Common myeloid progenitor, CD34-positive (primary cell): ENCODE results near the gene TUT1.

Experiments
- CTCF ChIA-PET: fragments of 350-600 bp; sonication (Branson Sonifier 250); formaldehyde crosslinking; loops from one replicate; lab custom pipeline; 2021; ENCODE audit warnings: antibody characterized with exemption; lab: Charles Lee
- POLR2A ChIA-PET: fragments of 350-600 bp; sonication (Branson Sonifier 250); formaldehyde crosslinking; loops from one replicate; lab custom pipeline; 2021; ENCODE audit warnings: antibody characterized with exemption; lab: Charles Lee
- DNase-seq, 3 donors: peaks; one replicate each; pipeline versions ENCODE4 v3.0.0 to v3.0.0-alpha.2; 2013
- H3K27ac ChIP-seq, 2 experiments: 1 replicate in 1 of 2; 2 replicates in 1 of 2; pipeline ENCODE4 v1.7.0; 2013; ENCODE audit warnings: inconsistent platforms in 2 of 2, low read length in 2 of 2, mild to moderate bottlenecking in 2 of 2, low read depth in 1 of 2, moderate library complexity in 1 of 2; ENCODE audit not compliant: severe bottlenecking in 2 of 2, insufficient read depth in 1 of 2, poor library complexity in 1 of 2
- H3K27me3 ChIP-seq, 5 experiments: replicated peaks in 2 of 5; 1 replicate in 3 of 5; 2 replicates in 2 of 5; pipeline versions ENCODE4 v1.6.1 to v1.7.0; 2013; ENCODE audit warnings: low read length in 4 of 5, mild to moderate bottlenecking in 2 of 5, moderate library complexity in 2 of 5, inconsistent platforms in 1 of 5; ENCODE audit not compliant: insufficient read depth in 5 of 5, control insufficient read depth in 4 of 5
- H3K36me3 ChIP-seq, 4 experiments: 1 replicate in 2 of 4; 2 replicates in 2 of 4; pipeline versions ENCODE4 v1.6.1 to v1.7.0; 2013; ENCODE audit warnings: low read length in 3 of 4, control low read depth in 1 of 4, mild to moderate bottlenecking in 1 of 4; ENCODE audit not compliant: control insufficient read depth in 4 of 4, insufficient read depth in 4 of 4
- H3K4me1 ChIP-seq, 4 experiments: 1 replicate in 3 of 4; 2 replicates in 1 of 4; pipeline versions ENCODE4 v1.6.1 to v1.7.1; 2013; ENCODE audit warnings: low read length in 3 of 4, mild to moderate bottlenecking in 3 of 4, control low read depth in 1 of 4, inconsistent platforms in 1 of 4, moderate library complexity in 1 of 4; ENCODE audit not compliant: control insufficient read depth in 4 of 4, insufficient read depth in 4 of 4; ENCODE audit errors: control extremely low read depth in 1 of 4
- H3K4me3 ChIP-seq, 7 experiments: 1 replicate in 4 of 7; 2 replicates in 3 of 7; pipeline versions ENCODE4 v1.5.1 to v1.7.0; 2013; ENCODE audit warnings: mild to moderate bottlenecking in 7 of 7, low read length in 6 of 7, moderate library complexity in 6 of 7, inconsistent platforms in 2 of 7, low read depth in 2 of 7, control low read depth in 1 of 7; ENCODE audit not compliant: insufficient read depth in 4 of 7, control insufficient read depth in 1 of 7; ENCODE audit errors: extremely low read depth in 1 of 7
- H3K9me3 ChIP-seq, 5 experiments: 1 replicate in 4 of 5; 2 replicates in 1 of 5; pipeline versions ENCODE4 v1.6.1 to v1.7.1; 2013; ENCODE audit warnings: low read length in 4 of 5, mild to moderate bottlenecking in 2 of 5, inconsistent platforms in 1 of 5, low read depth in 1 of 5, moderate library complexity in 1 of 5; ENCODE audit not compliant: control insufficient read depth in 4 of 5, insufficient read depth in 2 of 5; ENCODE audit errors: control extremely low read depth in 1 of 5
- WGBS: methylation state at CpG from one replicate; pipeline ENCODE4 v1.1.5; 2013; ENCODE audit not compliant: insufficient coverage; 5-methylcytosine and 5-hydroxymethylcytosine counted together

Gene TUT1

GRCh38 chr11:62544581-62545436 lies 46.5 kb downstream of the TUT1 start:
- ChIA-PET POLR2A (interaction anchor here (1.6 to 2.5 kb wide), 3 partner anchors 10 to 16 kb away, joined by 4 to 10 read pairs (median 4); no protein-coding TSS in a partner anchor), CTCF (interaction anchor here (0.8 to 13.6 kb wide), 8 partner anchors 14 to 150 kb away, joined by 3 to 283 read pairs (median 10); no protein-coding TSS in a partner anchor)
- Histone ChIP-seq H3K4me1 (peaks cover 6 to 77% (median 72%) of the 10 kb centered on the region in 4 experiments), H3K4me3 (peak overlapping the region; percentile 78 to 97 (median 84)), H3K36me3 (peaks cover 0 to 12% (median 0%) of the 10 kb centered on the region in 4 experiments), H3K27me3 (peaks cover 0 to 5% (median 0%) of the 10 kb centered on the region in 5 experiments), H3K9me3 (no peaks in the 10 kb centered on the region), H3K27ac (peak overlapping the region; percentile 81 to 88)
- 6% methylated on average over 27 of the region's 32 CpGs for WGBS
- DNase-seq, result no peak

- Histone ChIP-seq H3K4me3 (peak overlapping the region in 4 of 7 experiments; percentile 81 to 97 (median 88)), H3K27me3 (peaks cover 0 to 4% (median 0%) of the 10 kb centered on the region in 5 experiments), H3K36me3 (peaks cover 0 to 12% (median 0%) of the 10 kb centered on the region in 4 experiments), H3K4me1 (peaks cover 8 to 82% (median 79%) of the 10 kb centered on the region in 4 experiments), H3K9me3 (no peaks in the 10 kb centered on the region), H3K27ac (peak overlapping the region in 1 of 2 experiments; percentile 88)
- 94% methylated on average over 15 of the region's 22 CpGs for WGBS
- POLR2A ChIA-PET, result interaction anchor here (0.5 to 2.5 kb wide), 4 partner anchors 8 to 123 kb away, joined by 3 to 10 read pairs (median 4); no protein-coding TSS in a partner anchor
- CTCF ChIA-PET, result interaction anchor here (0.9 to 13.6 kb wide), 17 partner anchors 14 to 151 kb away, joined by 3 to 283 read pairs (median 7); no protein-coding TSS in a partner anchor
- DNase-seq, result no peak
Observed at GRCh38 chr11:62543680-62544444, 47.5 kb downstream of the TUT1 start.

- CTCF ChIA-PET, result interaction anchor here (0.6 to 13.6 kb wide), 31 partner anchors 16 to 162 kb away, joined by 3 to 283 read pairs (median 5); partner anchors contain the start of gene SCGB1A1
- Histone ChIP-seq H3K36me3 (peaks cover 0 to 18% (median 3%) of the 10 kb centered on the region in 4 experiments), H3K9me3 (no peaks in the 10 kb centered on the region)
Observed at GRCh38 chr11:62542750-62543567, 48.4 kb downstream of the TUT1 start.

GRCh38 chr11:62542111-62542745 lies 49.1 kb downstream of the TUT1 start:
- H3K27me3 ChIP-seq, result peaks cover 0 to 2% (median 0%) of the 10 kb centered on the region in 5 experiments
- peak overlapping the region in 4 of 7 experiments; percentile 19 to 97 (median 66) for H3K4me3 ChIP-seq
- no peak for DNase-seq
- peaks cover 8 to 74% (median 73%) of the 10 kb centered on the region in 4 experiments for H3K4me1 ChIP-seq
- WGBS, result 80% methylated on average over 3 of the region's 6 CpGs
- peaks cover 0 to 20% (median 3%) of the 10 kb centered on the region in 4 experiments for H3K36me3 ChIP-seq
- H3K27ac ChIP-seq, result peak overlapping the region in 1 of 2 experiments; percentile 63
- H3K9me3 ChIP-seq, result no peaks in the 10 kb centered on the region
- CTCF ChIA-PET, result interaction anchor here (0.9 to 13.6 kb wide), 26 partner anchors 15 to 161 kb away, joined by 3 to 283 read pairs (median 5); partner anchors contain the start of gene SCGB1A1
- POLR2A ChIA-PET, result interaction anchor here (1.0 to 1.5 kb wide), 3 partner anchors 9 to 118 kb away, joined by 3 to 6 read pairs (median 3); no protein-coding TSS in a partner anchor

More at GRCh38 chr11:62542750-62543567, 48.4 kb downstream of the TUT1 start:
- WGBS, result 12% methylated on average over 26 of the region's 30 CpGs
- Histone ChIP-seq H3K4me3 (peak overlapping the region in 5 of 7 experiments; percentile 21 to 97 (median 66)), H3K27me3 (peaks cover 0 to 2% (median 0%) of the 10 kb centered on the region in 5 experiments), H3K4me1 (peaks cover 8 to 82% (median 80%) of the 10 kb centered on the region in 4 experiments), H3K27ac (peak overlapping the region in 1 of 2 experiments; percentile 63)
- POLR2A ChIA-PET, result interaction anchor here (0.5 to 1.6 kb wide), 6 partner anchors 9 to 124 kb away, joined by 3 to 6 read pairs (median 3); partner anchors contain the start of gene TUT1
- peak; percentile 68 to 78 (median 78) for DNase-seq

GRCh38 chr11:62540804-62541701 lies 50.3 kb downstream of the TUT1 start:
- Histone ChIP-seq H3K9me3 (no peaks in the 10 kb centered on the region), H3K36me3 (peaks cover 0 to 25% (median 3%) of the 10 kb centered on the region in 4 experiments), H3K4me1 (peaks cover 8 to 70% (median 66%) of the 10 kb centered on the region in 4 experiments), H3K27ac (no peak overlapping the region), H3K27me3 (peaks cover 0 to 2% (median 0%) of the 10 kb centered on the region in 5 experiments), H3K4me3 (peak overlapping the region in 1 of 7 experiments; percentile 38)
- ChIA-PET POLR2A (no interaction called here), CTCF (interaction anchor here (1.1 to 13.6 kb wide), 9 partner anchors 17 to 146 kb away, joined by 3 to 283 read pairs (median 13); no protein-coding TSS in a partner anchor)
- 64% methylated on average over 5 of the region's 16 CpGs for WGBS
- DNase-seq, result no peak
